HEK293 (cell line): Measurements from ENCODE around the gene HADHB.

Experiments
- KLF1 ChIP-seq: fragments of 450-650 bp; formaldehyde crosslinking; IDR thresholded peaks from 2 replicates; pipeline ENCODE4 v1.5.1; 2016; ENCODE audit warnings: missing biosample characterization, missing genetic modification characterization
- KLF16 ChIP-seq: fragments of 450-650 bp; formaldehyde crosslinking; IDR thresholded peaks from 2 replicates; pipeline ENCODE4 v1.5.1; 2017; ENCODE audit warnings: missing biosample characterization, missing genetic modification characterization
- ZBTB1 ChIP-seq: fragments of 450-650 bp; formaldehyde crosslinking; IDR thresholded peaks from 2 replicates; pipeline ENCODE4 v1.5.1; 2016; ENCODE audit warnings: missing biosample characterization, missing genetic modification characterization
- ZNF274 ChIP-seq, 2 experiments: fragments of 200-500 bp in 1 of 2; fragments of 450-650 bp in 1 of 2; sonication (Bioruptor generic) in 1 of 2; formaldehyde crosslinking in 1 of 2; IDR thresholded peaks; 2 replicates each; pipeline versions ENCODE4 v1.5.1 to v1.6.1; 2014 to 2016; ENCODE audit warnings: borderline replicate concordance in 1 of 2, inconsistent platforms in 1 of 2, low read length in 1 of 2, missing biosample characterization in 1 of 2, missing genetic modification characterization in 1 of 2
- ZNF530 ChIP-seq: fragments of 450-650 bp; formaldehyde crosslinking; IDR thresholded peaks from 2 replicates; pipeline ENCODE4 v1.5.1; 2016; ENCODE audit warnings: low read depth, missing biosample characterization, missing genetic modification characterization
- TF ChIP-seq, protein P1 (sequence below): fragments of 450-650 bp; formaldehyde crosslinking; IDR thresholded peaks from 2 replicates; pipeline ENCODE4 v1.5.1; 2016; ENCODE audit warnings: missing biosample characterization, missing genetic modification characterization
- TF ChIP-seq, protein P2 (sequence below): fragments of 450-650 bp; formaldehyde crosslinking; IDR thresholded peaks from 2 replicates; pipeline ENCODE4 v1.5.1; 2016; ENCODE audit warnings: missing biosample characterization, missing genetic modification characterization

DNA sequence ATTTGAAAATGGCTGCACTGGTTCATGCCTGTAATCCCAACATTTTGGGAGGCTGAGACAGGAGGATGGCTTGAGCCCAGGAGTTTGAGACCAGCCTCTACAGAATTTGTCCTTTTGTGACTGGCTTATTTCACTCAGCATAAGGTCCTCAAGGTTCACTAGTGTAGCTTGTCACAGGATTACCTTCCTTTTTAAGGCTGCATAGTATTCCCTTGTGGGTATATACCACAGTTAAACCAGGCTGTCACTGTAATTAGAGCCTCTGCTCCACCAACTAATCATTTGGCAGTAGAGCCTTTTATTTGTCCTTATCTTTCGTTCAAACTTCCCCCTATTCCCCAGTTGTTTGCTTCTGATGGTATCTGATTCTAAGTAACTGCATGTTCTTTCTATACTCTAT lies 50.8 kb downstream of the HADHB start:
- TF ChIP-seq ZBTB1 (tag by site-specific recombination), result no peak
- TF ChIP-seq, protein P1, sequence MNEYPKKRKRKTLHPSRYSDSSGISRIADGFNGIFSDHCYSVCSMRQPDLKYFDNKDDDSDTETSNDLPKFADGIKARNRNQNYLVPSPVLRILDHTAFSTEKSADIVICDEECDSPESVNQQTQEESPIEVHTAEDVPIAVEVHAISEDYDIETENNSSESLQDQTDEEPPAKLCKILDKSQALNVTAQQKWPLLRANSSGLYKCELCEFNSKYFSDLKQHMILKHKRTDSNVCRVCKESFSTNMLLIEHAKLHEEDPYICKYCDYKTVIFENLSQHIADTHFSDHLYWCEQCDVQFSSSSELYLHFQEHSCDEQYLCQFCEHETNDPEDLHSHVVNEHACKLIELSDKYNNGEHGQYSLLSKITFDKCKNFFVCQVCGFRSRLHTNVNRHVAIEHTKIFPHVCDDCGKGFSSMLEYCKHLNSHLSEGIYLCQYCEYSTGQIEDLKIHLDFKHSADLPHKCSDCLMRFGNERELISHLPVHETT (tag by site-specific recombination), result no peak
- TF ChIP-seq, protein P2, sequence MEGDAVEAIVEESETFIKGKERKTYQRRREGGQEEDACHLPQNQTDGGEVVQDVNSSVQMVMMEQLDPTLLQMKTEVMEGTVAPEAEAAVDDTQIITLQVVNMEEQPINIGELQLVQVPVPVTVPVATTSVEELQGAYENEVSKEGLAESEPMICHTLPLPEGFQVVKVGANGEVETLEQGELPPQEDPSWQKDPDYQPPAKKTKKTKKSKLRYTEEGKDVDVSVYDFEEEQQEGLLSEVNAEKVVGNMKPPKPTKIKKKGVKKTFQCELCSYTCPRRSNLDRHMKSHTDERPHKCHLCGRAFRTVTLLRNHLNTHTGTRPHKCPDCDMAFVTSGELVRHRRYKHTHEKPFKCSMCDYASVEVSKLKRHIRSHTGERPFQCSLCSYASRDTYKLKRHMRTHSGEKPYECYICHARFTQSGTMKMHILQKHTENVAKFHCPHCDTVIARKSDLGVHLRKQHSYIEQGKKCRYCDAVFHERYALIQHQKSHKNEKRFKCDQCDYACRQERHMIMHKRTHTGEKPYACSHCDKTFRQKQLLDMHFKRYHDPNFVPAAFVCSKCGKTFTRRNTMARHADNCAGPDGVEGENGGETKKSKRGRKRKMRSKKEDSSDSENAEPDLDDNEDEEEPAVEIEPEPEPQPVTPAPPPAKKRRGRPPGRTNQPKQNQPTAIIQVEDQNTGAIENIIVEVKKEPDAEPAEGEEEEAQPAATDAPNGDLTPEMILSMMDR (tag by site-specific recombination), result no peak
- no peak for TF ChIP-seq ZNF530 (tag by site-specific recombination)
- no peak for TF ChIP-seq KLF1 (tag by site-specific recombination)
- TF ChIP-seq ZNF274 (IDR thresholded peaks at IDR 0.05; ENCODE audit: low read length), result no peak
- TF ChIP-seq ZNF274 (tag by site-specific recombination; IDR thresholded peaks at IDR 0.05; ENCODE audit: borderline replicate concordance), result no peak
- TF ChIP-seq KLF16 (tag by site-specific recombination), result no peak
